ENCODE data around the gene FHDC1.

DNA sequence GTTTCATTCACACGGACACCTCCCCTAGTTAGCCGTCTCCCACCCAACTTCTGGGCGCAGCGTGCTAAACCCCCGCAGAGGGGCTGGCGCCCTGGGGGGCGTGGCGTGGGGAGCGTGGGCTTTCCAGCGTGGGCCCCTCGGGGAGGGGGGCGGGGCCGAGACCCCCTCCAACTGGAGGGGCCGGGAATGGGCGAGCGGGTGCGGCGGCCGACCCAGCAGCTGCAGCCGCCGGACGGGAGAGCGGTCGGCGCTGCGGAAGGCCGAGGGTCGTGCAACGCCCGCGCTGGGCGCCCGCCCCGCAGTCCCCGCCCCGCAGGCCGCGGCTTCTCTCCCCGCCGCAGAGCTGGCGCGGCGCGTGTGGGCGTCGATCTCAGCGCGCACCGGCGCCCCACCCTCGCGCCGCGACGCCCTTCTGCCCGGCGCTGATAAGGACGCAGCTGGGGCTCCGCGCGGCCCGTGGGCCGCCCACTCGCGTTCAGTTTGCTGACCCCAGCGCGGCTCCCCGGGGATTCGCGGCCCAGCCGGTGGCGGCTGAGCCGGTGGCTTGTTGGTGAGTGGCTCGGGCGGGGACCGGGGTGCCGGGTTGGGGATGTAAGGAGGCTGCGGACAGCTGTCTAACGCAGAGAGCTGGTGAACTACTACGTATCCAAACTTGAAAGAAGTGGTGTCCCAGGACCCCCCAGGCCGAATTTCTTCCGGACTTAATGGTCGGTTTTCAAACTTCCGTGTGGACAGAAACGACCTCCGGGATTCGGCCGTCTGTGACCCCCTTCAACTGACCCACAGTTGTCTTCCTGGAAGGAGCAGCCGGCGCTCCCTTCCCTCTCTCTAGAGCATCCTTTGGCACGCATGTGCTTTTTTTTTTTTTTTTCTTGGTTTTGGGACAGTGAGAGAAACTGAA is 1.5 kb downstream of the FHDC1 start:
- TF ChIP-seq, protein P1, sequence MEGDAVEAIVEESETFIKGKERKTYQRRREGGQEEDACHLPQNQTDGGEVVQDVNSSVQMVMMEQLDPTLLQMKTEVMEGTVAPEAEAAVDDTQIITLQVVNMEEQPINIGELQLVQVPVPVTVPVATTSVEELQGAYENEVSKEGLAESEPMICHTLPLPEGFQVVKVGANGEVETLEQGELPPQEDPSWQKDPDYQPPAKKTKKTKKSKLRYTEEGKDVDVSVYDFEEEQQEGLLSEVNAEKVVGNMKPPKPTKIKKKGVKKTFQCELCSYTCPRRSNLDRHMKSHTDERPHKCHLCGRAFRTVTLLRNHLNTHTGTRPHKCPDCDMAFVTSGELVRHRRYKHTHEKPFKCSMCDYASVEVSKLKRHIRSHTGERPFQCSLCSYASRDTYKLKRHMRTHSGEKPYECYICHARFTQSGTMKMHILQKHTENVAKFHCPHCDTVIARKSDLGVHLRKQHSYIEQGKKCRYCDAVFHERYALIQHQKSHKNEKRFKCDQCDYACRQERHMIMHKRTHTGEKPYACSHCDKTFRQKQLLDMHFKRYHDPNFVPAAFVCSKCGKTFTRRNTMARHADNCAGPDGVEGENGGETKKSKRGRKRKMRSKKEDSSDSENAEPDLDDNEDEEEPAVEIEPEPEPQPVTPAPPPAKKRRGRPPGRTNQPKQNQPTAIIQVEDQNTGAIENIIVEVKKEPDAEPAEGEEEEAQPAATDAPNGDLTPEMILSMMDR (IDR thresholded peaks at IDR 0.05): no peak
- TF ChIP-seq SMC3 (IDR thresholded peaks at IDR 0.05) (no peak), CBX8 (IDR thresholded peaks at IDR 0.05) (0 out of 2 replicates have a peak, but pooled peaks have one; percentile 15), POLR2A (IDR thresholded peaks at IDR 0.05; ENCODE audit: low read length) (no peak), EP300 (IDR thresholded peaks at IDR 0.05) (no peak), MAZ (IDR thresholded peaks at IDR 0.05; ENCODE audit: borderline replicate concordance, low read depth, low read length) (no peak), MAX (IDR thresholded peaks at IDR 0.05) (0 out of 2 replicates have a peak, but pooled peaks have one; percentile 22), REST (IDR thresholded peaks at IDR 0.05) (no peak), CHD2 (IDR thresholded peaks at IDR 0.05; ENCODE audit: low read length, partially characterized antibody) (no peak)
- TF ChIP-seq, protein P2, sequence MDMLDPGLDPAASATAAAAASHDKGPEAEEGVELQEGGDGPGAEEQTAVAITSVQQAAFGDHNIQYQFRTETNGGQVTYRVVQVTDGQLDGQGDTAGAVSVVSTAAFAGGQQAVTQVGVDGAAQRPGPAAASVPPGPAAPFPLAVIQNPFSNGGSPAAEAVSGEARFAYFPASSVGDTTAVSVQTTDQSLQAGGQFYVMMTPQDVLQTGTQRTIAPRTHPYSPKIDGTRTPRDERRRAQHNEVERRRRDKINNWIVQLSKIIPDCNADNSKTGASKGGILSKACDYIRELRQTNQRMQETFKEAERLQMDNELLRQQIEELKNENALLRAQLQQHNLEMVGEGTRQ (IDR thresholded peaks at IDR 0.05): no peak

Data from A549 (cell line).